Measurements from ENCODE around the gene SNN.

DNA sequence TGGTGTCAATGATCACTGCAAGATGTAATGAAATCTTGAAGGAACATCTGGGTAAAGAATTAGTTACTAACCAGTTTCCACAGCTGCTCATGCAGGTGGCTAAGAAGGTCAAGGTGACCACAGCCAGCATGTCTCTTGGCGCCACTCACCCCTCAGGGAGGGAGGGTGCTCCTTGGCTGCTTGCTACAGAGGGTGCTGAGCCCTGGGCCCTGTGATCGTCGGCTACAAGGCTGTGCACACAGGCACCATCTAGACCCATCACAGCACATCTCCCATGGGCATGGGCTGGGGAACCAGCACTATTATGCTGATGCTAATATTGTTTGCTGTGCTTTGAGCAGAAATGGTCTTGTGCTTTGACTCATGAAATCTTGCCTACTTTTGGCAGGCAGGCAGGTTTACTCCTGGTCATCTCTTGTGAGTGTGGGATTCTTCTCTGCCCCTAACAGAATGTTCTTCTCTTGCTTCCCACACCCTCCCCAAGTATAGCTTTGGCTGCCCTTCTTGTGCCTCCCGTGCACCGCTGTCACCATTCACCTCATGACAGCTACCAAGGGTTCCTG is 38.0 kb downstream of the SNN start:
- TF ChIP-seq RFX5 (IDR thresholded peaks at IDR 0.05; ENCODE audit: low read depth, low read length) = no peak
- TF ChIP-seq RAD21 (IDR thresholded peaks at IDR 0.05; ENCODE audit: low read length) = no peak
- TF ChIP-seq, protein P1, sequence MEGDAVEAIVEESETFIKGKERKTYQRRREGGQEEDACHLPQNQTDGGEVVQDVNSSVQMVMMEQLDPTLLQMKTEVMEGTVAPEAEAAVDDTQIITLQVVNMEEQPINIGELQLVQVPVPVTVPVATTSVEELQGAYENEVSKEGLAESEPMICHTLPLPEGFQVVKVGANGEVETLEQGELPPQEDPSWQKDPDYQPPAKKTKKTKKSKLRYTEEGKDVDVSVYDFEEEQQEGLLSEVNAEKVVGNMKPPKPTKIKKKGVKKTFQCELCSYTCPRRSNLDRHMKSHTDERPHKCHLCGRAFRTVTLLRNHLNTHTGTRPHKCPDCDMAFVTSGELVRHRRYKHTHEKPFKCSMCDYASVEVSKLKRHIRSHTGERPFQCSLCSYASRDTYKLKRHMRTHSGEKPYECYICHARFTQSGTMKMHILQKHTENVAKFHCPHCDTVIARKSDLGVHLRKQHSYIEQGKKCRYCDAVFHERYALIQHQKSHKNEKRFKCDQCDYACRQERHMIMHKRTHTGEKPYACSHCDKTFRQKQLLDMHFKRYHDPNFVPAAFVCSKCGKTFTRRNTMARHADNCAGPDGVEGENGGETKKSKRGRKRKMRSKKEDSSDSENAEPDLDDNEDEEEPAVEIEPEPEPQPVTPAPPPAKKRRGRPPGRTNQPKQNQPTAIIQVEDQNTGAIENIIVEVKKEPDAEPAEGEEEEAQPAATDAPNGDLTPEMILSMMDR (conservative IDR thresholded peaks at IDR 0.05; ENCODE audit: low read depth, low read length) = no peak
- TF ChIP-seq MXI1 (IDR thresholded peaks at IDR 0.05; ENCODE audit: borderline replicate concordance, low read depth, low read length) = no peak
- TF ChIP-seq MAFK (IDR thresholded peaks at IDR 0.05; ENCODE audit: low read depth, low read length) = no peak
- no peak for TF ChIP-seq USF2 (IDR thresholded peaks at IDR 0.05; ENCODE audit: low read depth, low read length)
- TF ChIP-seq POLR2A (IDR thresholded peaks at IDR 0.05; ENCODE audit: low read depth, low read length) = no peak
- no peak for TF ChIP-seq CHD1 (IDR thresholded peaks at IDR 0.05; ENCODE audit: low read depth, low read length)
- TF ChIP-seq MAZ (IDR thresholded peaks at IDR 0.05; ENCODE audit: borderline replicate concordance, low read depth, low read length) = no peak
